BLaER1 treated with 17β-estradiol and CSF1 and Interleukin-3, amounts not matched to agents 10 nM and 100 nM (cell line): ENCODE results near the gene KEL.
A peak's percentile ranks its signal among the peaks of the same experiment; 100 is the strongest.

ENCODE experiments used
- H3K27ac ChIP-seq, 11 experiments: shearing (Covaris generic); formaldehyde crosslinking; 2 replicates each; pipeline ENCODE4 v1.8.1; 2022
- H3K27me3 ChIP-seq, 11 experiments: shearing (Covaris generic); formaldehyde crosslinking; 2 replicates each; pipeline ENCODE4 v1.8.1; 2022
- H3K36me3 ChIP-seq, 11 experiments: shearing (Covaris generic); formaldehyde crosslinking; 2 replicates each; pipeline ENCODE4 v1.8.1; 2022
- H3K4me1 ChIP-seq, 10 experiments: shearing (Covaris generic); formaldehyde crosslinking; 2 replicates each; pipeline ENCODE4 v1.8.1; 2022
- H3K4me2 ChIP-seq, 11 experiments: shearing (Covaris generic); formaldehyde crosslinking; 2 replicates each; pipeline ENCODE4 v1.8.1; 2022
- H3K4me3 ChIP-seq, 10 experiments: shearing (Covaris generic); formaldehyde crosslinking; 2 replicates each; pipeline ENCODE4 v1.8.1; 2022
- H3K9ac ChIP-seq, 11 experiments: shearing (Covaris generic); formaldehyde crosslinking; 2 replicates each; pipeline ENCODE4 v1.8.1; 2022
- H3K9me3 ChIP-seq, 11 experiments: shearing (Covaris generic); formaldehyde crosslinking; replicated peaks in 1 of 11; 2 replicates each; pipeline ENCODE4 v1.8.1; 2022
- H4K20me1 ChIP-seq, 11 experiments: shearing (Covaris generic); formaldehyde crosslinking; 2 replicates each; pipeline ENCODE4 v1.8.1; 2022
- Cebpa-rat ChIP-seq, 11 experiments: shearing (Covaris generic); IDR thresholded peaks; 2 replicates each; pipeline ENCODE4 v1.8.1; 2022

Gene KEL

DNA sequence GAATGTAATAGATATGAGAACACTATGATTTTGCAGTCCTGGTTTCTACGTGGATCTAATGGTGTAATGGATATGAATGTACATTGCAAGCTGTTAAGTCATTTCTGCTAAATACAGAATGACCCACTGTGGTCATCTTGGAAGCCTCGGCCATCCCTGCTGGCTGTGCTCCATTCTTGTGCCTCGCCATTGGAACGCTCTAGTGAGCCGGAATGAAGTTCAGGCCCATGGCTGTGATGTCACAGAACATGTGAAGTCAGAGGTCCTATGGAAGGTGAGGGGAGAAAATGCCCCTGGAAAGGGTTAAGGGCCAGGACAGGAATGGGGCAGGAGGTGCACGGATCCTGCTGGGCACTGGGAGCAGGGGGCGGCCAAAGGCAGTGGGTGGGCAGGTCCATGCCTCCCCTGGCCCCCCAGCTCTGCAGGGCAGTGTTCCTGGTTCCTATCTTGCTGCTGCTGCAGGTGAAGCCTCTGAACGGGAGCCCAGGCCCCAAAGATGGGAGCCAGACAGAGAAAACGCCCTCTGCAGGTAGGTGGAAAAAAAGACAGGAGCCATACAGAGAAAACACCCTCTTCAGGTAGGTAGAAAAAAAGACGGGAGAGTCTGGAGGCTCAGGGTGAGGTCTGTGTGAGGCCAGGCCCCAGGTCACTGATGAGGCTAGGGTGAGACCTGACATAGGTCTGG, 22.8 kb downstream of the KEL start, which contains the start of gene LLCFC1:
Gene LLCFC1 (plus strand): TSS at position 259 of the 685 bp plus-strand sequence. CDS start 138 bp downstream, at position 397.
- Histone ChIP-seq H3K4me1 (peaks cover 0 to 12% (median under 1%) of the 10 kb centered on the region in 10 experiments; a peak in 14 of 20 replicates), H3K4me2 (peak within 1 kb of the TSS in 3 of 11 experiments; percentile 8 to 13 (median 10); a peak in 1 of 22 replicates), H3K9ac (no peak within 1 kb of the TSS), H3K27me3 (no peaks in the 10 kb centered on the region), H3K9me3 (peaks cover 0 to 16% (median 0%) of the 10 kb centered on the region in 11 experiments; a peak in 4 of 22 replicates), H3K36me3 (no peaks in the 10 kb centered on the region), H4K20me1 (no peaks in the 10 kb centered on the region), H3K27ac (no peak within 1 kb of the TSS), H3K4me3 (no peak within 1 kb of the TSS)
- no peak for TF ChIP-seq Cebpa-rat (IDR thresholded peaks at IDR 0.05)

DNA sequence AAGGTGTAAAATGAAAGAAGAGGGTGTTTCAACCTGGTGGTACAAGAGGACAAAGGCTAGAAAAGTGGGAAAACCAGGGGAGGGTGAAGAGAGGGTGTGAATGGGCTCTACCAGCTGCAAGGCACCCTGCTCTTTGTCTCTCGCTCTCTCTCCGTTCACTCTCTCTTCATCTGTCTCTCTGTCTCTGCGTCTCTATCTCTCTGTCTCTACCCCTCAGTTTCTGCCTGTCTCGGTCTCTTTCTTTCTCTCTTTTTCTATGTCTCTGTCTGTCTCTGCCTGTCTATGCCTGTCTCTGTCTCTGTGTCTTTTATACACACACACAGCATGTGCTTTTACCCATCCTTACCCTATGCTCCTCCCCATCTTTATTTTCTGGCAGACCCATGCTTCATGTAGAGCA, 23.6 kb downstream of the KEL start:
- H3K27me3 ChIP-seq: no peaks in the 10 kb centered on the region
- no peaks in the 10 kb centered on the region for H3K36me3 ChIP-seq
- H3K4me1 ChIP-seq: peaks cover 7 to 19% (median 9%) of the 10 kb centered on the region in 10 experiments
- H3K9me3 ChIP-seq: peaks cover 0 to 16% (median 0%) of the 10 kb centered on the region in 11 experiments; a peak in 4 of 22 replicates
- H3K27ac ChIP-seq: no peak overlapping the region
- no peaks in the 10 kb centered on the region for H4K20me1 ChIP-seq
- no peak for TF ChIP-seq Cebpa-rat (IDR thresholded peaks at IDR 0.05)
- no peak overlapping the region for H3K4me2 ChIP-seq
- H3K9ac ChIP-seq: no peak overlapping the region
- no peak overlapping the region for H3K4me3 ChIP-seq

- H3K9ac ChIP-seq: no peak overlapping the region
- TF ChIP-seq Cebpa-rat (IDR thresholded peaks at IDR 0.05): no peak
- no peak overlapping the region for H3K4me2 ChIP-seq
- H3K36me3 ChIP-seq: no peaks in the 10 kb centered on the region
- H3K9me3 ChIP-seq: peaks cover 0 to 4% (median 0%) of the 10 kb centered on the region in 11 experiments; a peak in 1 of 22 replicates
- peaks cover 11 to 36% (median 24%) of the 10 kb centered on the region in 10 experiments for H3K4me1 ChIP-seq
- no peaks in the 10 kb centered on the region for H4K20me1 ChIP-seq
- no peaks in the 10 kb centered on the region for H3K27me3 ChIP-seq
- H3K27ac ChIP-seq: no peak overlapping the region
- H3K4me3 ChIP-seq: no peak overlapping the region
These were observed 26.1 kb downstream of the KEL start for GRCh38 chr7:142935941-142936565.

DNA sequence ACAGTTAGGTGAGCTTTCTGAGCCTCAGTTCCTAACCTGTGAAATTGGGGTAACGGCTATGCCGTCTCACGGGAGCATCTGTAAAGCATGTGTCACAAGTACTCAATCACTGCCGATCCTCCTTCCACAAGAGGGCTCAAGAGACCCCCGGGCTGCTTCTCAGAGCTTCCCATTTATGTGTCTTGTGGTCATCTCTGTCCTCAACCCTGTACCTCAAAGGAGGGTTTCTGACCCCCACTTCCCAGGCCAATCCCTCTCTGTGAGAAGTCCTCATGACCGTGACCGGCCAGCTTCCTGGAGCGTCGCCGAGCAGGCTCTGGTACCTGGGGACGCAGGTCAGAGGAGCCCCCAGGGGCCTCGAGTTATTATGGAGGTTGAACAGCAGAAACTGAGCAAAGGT, 28.1 kb downstream of the KEL start:
- no peaks in the 10 kb centered on the region for H3K27me3 ChIP-seq
- TF ChIP-seq Cebpa-rat (IDR thresholded peaks at IDR 0.05): no peak
- peak overlapping the region; percentile 30 to 80 (median 67); a peak in 19 of 22 replicates for H3K4me2 ChIP-seq
- 0 out of 22 replicates have a peak overlapping the region, but pooled peaks of 1 of the 11 experiments have one; percentile 12 for H3K27ac ChIP-seq
- peaks cover 11 to 29% (median 23%) of the 10 kb centered on the region in 10 experiments for H3K4me1 ChIP-seq
- H3K36me3 ChIP-seq: no peaks in the 10 kb centered on the region; a peak in 1 of 22 replicates
- no peak overlapping the region for H3K4me3 ChIP-seq
- peaks cover 0 to 21% (median 10%) of the 10 kb centered on the region in 11 experiments; a peak in 17 of 22 replicates for H3K9me3 ChIP-seq
- H4K20me1 ChIP-seq: no peaks in the 10 kb centered on the region
- peak overlapping the region in 1 of 11 experiments; percentile 21; a peak in 1 of 22 replicates for H3K9ac ChIP-seq

- H3K4me1 ChIP-seq: peaks cover 16 to 29% (median 26%) of the 10 kb centered on the region in 10 experiments
- peaks cover 2 to 25% (median 15%) of the 10 kb centered on the region in 11 experiments; a peak in 20 of 22 replicates for H3K9me3 ChIP-seq
- H3K36me3 ChIP-seq: no peaks in the 10 kb centered on the region; a peak in 1 of 22 replicates
- no peaks in the 10 kb centered on the region for H3K27me3 ChIP-seq
- peak within 1 kb of the TSS; percentile 30 to 80 (median 67); a peak in 21 of 22 replicates for H3K4me2 ChIP-seq
- H3K4me3 ChIP-seq: no peak within 1 kb of the TSS
- H3K27ac ChIP-seq: peak within 1 kb of the TSS in 1 of 11 experiments; percentile 12; a peak in 1 of 22 replicates
- H3K9ac ChIP-seq: peak within 1 kb of the TSS in 1 of 11 experiments; percentile 21; a peak in 1 of 22 replicates
- TF ChIP-seq Cebpa-rat (IDR thresholded peaks at IDR 0.05): no peak
- no peaks in the 10 kb centered on the region for H4K20me1 ChIP-seq
These were observed 28.5 kb downstream of the KEL start, which contains the start of gene TRPV5 for GRCh38 chr7:142933624-142934023. TRPV5 (minus strand) TSS chr7:142933746; CDS start chr7:142933459, 287 bp downstream.

GRCh38 chr7:142933092-142933475, 29.1 kb downstream of the KEL start:
- Histone ChIP-seq H3K27me3 (no peaks in the 10 kb centered on the region), H3K9me3 (peaks cover 8 to 31% (median 20%) of the 10 kb centered on the region in 11 experiments), H4K20me1 (no peaks in the 10 kb centered on the region), H3K9ac (no peak overlapping the region), H3K4me3 (no peak overlapping the region), H3K36me3 (peaks cover 0 to 2% (median 0%) of the 10 kb centered on the region in 11 experiments; a peak in 1 of 22 replicates), H3K27ac (no peak overlapping the region; a peak in 1 of 22 replicates), H3K4me2 (peak overlapping the region; percentile 10 to 80 (median 67); a peak in 20 of 22 replicates), H3K4me1 (peaks cover 21 to 34% (median 31%) of the 10 kb centered on the region in 10 experiments)
- no peak for TF ChIP-seq Cebpa-rat (IDR thresholded peaks at IDR 0.05)

DNA sequence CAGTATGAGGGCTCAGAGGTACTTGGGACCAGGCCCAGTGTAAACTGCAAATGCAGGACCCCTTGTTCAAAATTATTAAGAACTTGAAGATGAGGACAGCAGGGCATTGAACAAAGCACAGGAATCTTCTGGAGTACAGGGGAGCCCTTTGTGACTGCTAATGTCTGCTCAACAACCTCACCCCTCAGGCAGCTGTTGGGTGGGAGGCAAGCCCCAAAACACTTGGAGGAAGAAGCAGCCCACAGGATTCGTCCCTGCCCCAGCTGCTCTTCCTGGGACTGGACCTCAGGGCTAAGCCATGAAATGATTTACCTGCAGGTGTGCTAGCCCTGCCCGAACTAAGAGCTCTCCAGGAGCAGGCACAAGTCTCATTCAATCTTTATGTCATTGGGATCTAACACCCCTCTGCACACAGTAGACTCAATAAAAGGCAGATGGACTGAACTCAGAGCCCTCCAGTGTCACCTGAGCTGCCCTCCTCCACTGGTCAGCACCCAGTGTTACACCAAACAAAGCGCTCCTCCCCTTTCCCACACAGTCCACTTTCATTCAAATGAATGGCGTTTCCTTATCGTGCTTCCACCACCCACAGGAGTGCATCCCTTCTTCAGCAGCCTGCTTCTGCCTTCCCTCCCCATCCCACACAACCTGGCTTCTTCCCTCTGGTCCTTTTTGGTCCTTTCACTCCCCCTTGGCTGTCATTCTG, 29.6 kb downstream of the KEL start:
- Histone ChIP-seq H3K27ac (no peak overlapping the region), H3K9me3 (peaks cover 13 to 36% (median 25%) of the 10 kb centered on the region in 11 experiments), H3K36me3 (peaks cover 0 to 6% (median 0%) of the 10 kb centered on the region in 11 experiments; a peak in 1 of 22 replicates), H4K20me1 (no peaks in the 10 kb centered on the region), H3K9ac (no peak overlapping the region), H3K4me3 (no peak overlapping the region), H3K4me2 (peak overlapping the region; percentile 10 to 80 (median 67); a peak in 21 of 22 replicates), H3K27me3 (no peaks in the 10 kb centered on the region), H3K4me1 (peaks cover 26 to 39% (median 36%) of the 10 kb centered on the region in 10 experiments)
- no peak for TF ChIP-seq Cebpa-rat (IDR thresholded peaks at IDR 0.05)

DNA sequence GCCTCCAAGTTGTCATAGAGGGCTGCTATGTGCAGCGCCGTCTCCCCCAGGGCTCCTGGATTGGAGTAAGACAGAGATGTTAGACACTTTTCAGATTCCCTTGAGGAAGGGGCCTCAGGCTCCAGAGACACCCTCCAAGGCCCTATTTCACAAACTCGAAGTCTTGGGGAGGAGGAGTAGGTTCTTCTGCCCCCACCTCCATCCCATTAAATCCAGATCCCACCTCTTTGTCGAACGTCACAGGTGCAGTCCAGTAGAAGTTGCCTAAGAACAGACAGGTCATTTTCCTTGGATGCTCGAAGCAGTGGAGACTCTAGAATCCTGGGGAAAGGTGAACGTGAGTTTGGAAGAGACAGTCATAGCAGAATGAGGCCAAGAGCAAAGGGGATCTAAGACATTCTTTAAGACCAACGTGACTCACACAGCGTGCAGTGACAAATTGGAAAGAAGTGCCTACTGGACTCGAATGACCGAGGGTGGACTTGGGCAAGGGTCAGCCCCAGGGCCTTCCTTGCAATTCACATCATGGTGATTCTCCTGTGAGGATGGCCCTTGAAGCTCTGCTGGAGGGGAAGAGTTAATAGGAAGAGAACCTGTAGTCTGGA, 31.9 kb downstream of the KEL start:
- Histone ChIP-seq H3K9me3 (peaks cover 13 to 48% (median 30%) of the 10 kb centered on the region in 11 experiments), H3K4me1 (peaks cover 45 to 62% (median 58%) of the 10 kb centered on the region in 10 experiments), H3K27ac (no peak overlapping the region), H4K20me1 (no peaks in the 10 kb centered on the region), H3K36me3 (peaks cover 0 to 6% (median 0%) of the 10 kb centered on the region in 11 experiments; a peak in 1 of 22 replicates), H3K9ac (no peak overlapping the region), H3K4me2 (no peak overlapping the region), H3K4me3 (no peak overlapping the region), H3K27me3 (no peaks in the 10 kb centered on the region)
- TF ChIP-seq Cebpa-rat (IDR thresholded peaks at IDR 0.05): no peak
